Measurements from ENCODE around the gene LRRC14B.

Gene LRRC14B

GRCh38 chr5:173392-174290, 17.7 kb upstream of the LRRC14B start:
- FAIRE-seq (no peak), DNase-seq (ENCODE audit: insufficient read length, low spot score) (no peak)
- TF ChIP-seq POU2F2 (IDR thresholded peaks at IDR 0.05; ENCODE audit: low read depth, low read length) = no peak
- TF ChIP-seq SPI1 (IDR thresholded peaks at IDR 0.05; ENCODE audit: low read depth, low read length) = no peak
- no peak for TF ChIP-seq TAF1 (IDR thresholded peaks at IDR 0.05; ENCODE audit: low read depth, low read length)
- no peak for TF ChIP-seq POLR2AphosphoS5 (IDR thresholded peaks at IDR 0.05; ENCODE audit: low read depth, low read length)
- TF ChIP-seq PAX5 (IDR thresholded peaks at IDR 0.05; ENCODE audit: insufficient read depth, low read length, severe bottlenecking) = no peak
- TF ChIP-seq POLR2A (IDR thresholded peaks at IDR 0.05; ENCODE audit: low read depth, low read length) = no peak

- TF ChIP-seq SPI1 (IDR thresholded peaks at IDR 0.05; ENCODE audit: low read depth, low read length) (no peak), TAF1 (IDR thresholded peaks at IDR 0.05; ENCODE audit: low read depth, low read length) (no peak), POU2F2 (IDR thresholded peaks at IDR 0.05; ENCODE audit: low read depth, low read length) (no peak), PAX5 (IDR thresholded peaks at IDR 0.05; ENCODE audit: insufficient read depth, low read length, severe bottlenecking) (no peak), POLR2A (IDR thresholded peaks at IDR 0.05; ENCODE audit: low read depth, low read length) (no peak), POLR2AphosphoS5 (IDR thresholded peaks at IDR 0.05; ENCODE audit: low read depth, low read length) (no peak)
Observed at GRCh38 chr5:174291-174600, 17.0 kb upstream of the LRRC14B start.

GRCh38 chr5:174876-175465, 16.3 kb upstream of the LRRC14B start:
- FAIRE-seq = no peak

More at GRCh38 chr5:174291-174600, 17.0 kb upstream of the LRRC14B start:
- DNase-seq (ENCODE audit: insufficient read length, low spot score) (no peak), FAIRE-seq (no peak)

GRCh38 chr5:176296-176823, 14.9 kb upstream of the LRRC14B start:
- TF ChIP-seq POLR2AphosphoS5 (IDR thresholded peaks at IDR 0.05; ENCODE audit: low read depth, low read length) (no peak), PAX5 (IDR thresholded peaks at IDR 0.05; ENCODE audit: insufficient read depth, low read length, severe bottlenecking) (no peak), TAF1 (IDR thresholded peaks at IDR 0.05; ENCODE audit: low read depth, low read length) (no peak), POLR2A (IDR thresholded peaks at IDR 0.05; ENCODE audit: low read depth, low read length) (no peak), POU2F2 (IDR thresholded peaks at IDR 0.05; ENCODE audit: low read depth, low read length) (no peak), SPI1 (IDR thresholded peaks at IDR 0.05; ENCODE audit: low read depth, low read length) (no peak)
- DNase-seq (ENCODE audit: insufficient read length, low spot score) (no peak), FAIRE-seq (no peak)

More at GRCh38 chr5:174876-175465, 16.3 kb upstream of the LRRC14B start:
- no peak for DNase-seq (ENCODE audit: insufficient read length, low spot score)
- TF ChIP-seq POU2F2 (IDR thresholded peaks at IDR 0.05; ENCODE audit: low read depth, low read length) (no peak), POLR2A (IDR thresholded peaks at IDR 0.05; ENCODE audit: low read depth, low read length) (no peak), POLR2AphosphoS5 (IDR thresholded peaks at IDR 0.05; ENCODE audit: low read depth, low read length) (no peak), SPI1 (IDR thresholded peaks at IDR 0.05; ENCODE audit: low read depth, low read length) (no peak), TAF1 (IDR thresholded peaks at IDR 0.05; ENCODE audit: low read depth, low read length) (no peak), PAX5 (IDR thresholded peaks at IDR 0.05; ENCODE audit: insufficient read depth, low read length, severe bottlenecking) (no peak)

- FAIRE-seq = no peak
- no peak for DNase-seq (ENCODE audit: insufficient read length, low spot score)
- TF ChIP-seq SPI1 (IDR thresholded peaks at IDR 0.05; ENCODE audit: low read depth, low read length) = no peak
- no peak for TF ChIP-seq TAF1 (IDR thresholded peaks at IDR 0.05; ENCODE audit: low read depth, low read length)
- TF ChIP-seq POU2F2 (IDR thresholded peaks at IDR 0.05; ENCODE audit: low read depth, low read length) = no peak
- no peak for TF ChIP-seq POLR2AphosphoS5 (IDR thresholded peaks at IDR 0.05; ENCODE audit: low read depth, low read length)
- no peak for TF ChIP-seq PAX5 (IDR thresholded peaks at IDR 0.05; ENCODE audit: insufficient read depth, low read length, severe bottlenecking)
- no peak for TF ChIP-seq POLR2A (IDR thresholded peaks at IDR 0.05; ENCODE audit: low read depth, low read length)
Observed at GRCh38 chr5:178110-178509, 13.2 kb upstream of the LRRC14B start.

GRCh38 chr5:179401-179800, 11.9 kb upstream of the LRRC14B start:
- FAIRE-seq = no peak
- TF ChIP-seq POU2F2 (IDR thresholded peaks at IDR 0.05; ENCODE audit: low read depth, low read length) = no peak
- no peak for TF ChIP-seq TAF1 (IDR thresholded peaks at IDR 0.05; ENCODE audit: low read depth, low read length)
- TF ChIP-seq SPI1 (IDR thresholded peaks at IDR 0.05; ENCODE audit: low read depth, low read length) = no peak
- no peak for TF ChIP-seq POLR2AphosphoS5 (IDR thresholded peaks at IDR 0.05; ENCODE audit: low read depth, low read length)
- TF ChIP-seq POLR2A (IDR thresholded peaks at IDR 0.05; ENCODE audit: low read depth, low read length) = no peak
- TF ChIP-seq PAX5 (IDR thresholded peaks at IDR 0.05; ENCODE audit: insufficient read depth, low read length, severe bottlenecking) = no peak
- DNase-seq (ENCODE audit: insufficient read length, low spot score) = no peak

GRCh38 chr5:180286-180918, 10.9 kb upstream of the LRRC14B start:
- no peak for TF ChIP-seq POU2F2 (IDR thresholded peaks at IDR 0.05; ENCODE audit: low read depth, low read length)
- TF ChIP-seq TAF1 (IDR thresholded peaks at IDR 0.05; ENCODE audit: low read depth, low read length) = no peak
- no peak for TF ChIP-seq POLR2AphosphoS5 (IDR thresholded peaks at IDR 0.05; ENCODE audit: low read depth, low read length)
- no peak for TF ChIP-seq SPI1 (IDR thresholded peaks at IDR 0.05; ENCODE audit: low read depth, low read length)
- TF ChIP-seq PAX5 (IDR thresholded peaks at IDR 0.05; ENCODE audit: insufficient read depth, low read length, severe bottlenecking) = no peak
- no peak for TF ChIP-seq POLR2A (IDR thresholded peaks at IDR 0.05; ENCODE audit: low read depth, low read length)
- FAIRE-seq (no peak), DNase-seq (ENCODE audit: insufficient read length, low spot score) (no peak)

GRCh38 chr5:181160-181559, 10.1 kb upstream of the LRRC14B start:
- no peak for FAIRE-seq
- DNase-seq (ENCODE audit: insufficient read length, low spot score) = no peak
- TF ChIP-seq POU2F2 (IDR thresholded peaks at IDR 0.05; ENCODE audit: low read depth, low read length) (no peak), PAX5 (IDR thresholded peaks at IDR 0.05; ENCODE audit: insufficient read depth, low read length, severe bottlenecking) (no peak), POLR2A (IDR thresholded peaks at IDR 0.05; ENCODE audit: low read depth, low read length) (no peak), POLR2AphosphoS5 (IDR thresholded peaks at IDR 0.05; ENCODE audit: low read depth, low read length) (no peak), SPI1 (IDR thresholded peaks at IDR 0.05; ENCODE audit: low read depth, low read length) (no peak), TAF1 (IDR thresholded peaks at IDR 0.05; ENCODE audit: low read depth, low read length) (no peak)

- DNase-seq (ENCODE audit: insufficient read length, low spot score) (no peak), FAIRE-seq (no peak)
- TF ChIP-seq POLR2AphosphoS5 (IDR thresholded peaks at IDR 0.05; ENCODE audit: low read depth, low read length) (no peak), TAF1 (IDR thresholded peaks at IDR 0.05; ENCODE audit: low read depth, low read length) (no peak), POU2F2 (IDR thresholded peaks at IDR 0.05; ENCODE audit: low read depth, low read length) (no peak), PAX5 (IDR thresholded peaks at IDR 0.05; ENCODE audit: insufficient read depth, low read length, severe bottlenecking) (no peak), POLR2A (IDR thresholded peaks at IDR 0.05; ENCODE audit: low read depth, low read length) (no peak), SPI1 (IDR thresholded peaks at IDR 0.05; ENCODE audit: low read depth, low read length) (no peak)
Observed at GRCh38 chr5:181566-181965, 9.7 kb upstream of the LRRC14B start.
